ENCODE data around the gene LAMA4.

The LAMA4 gene

GRCh38 chr6:112198582-112198981, 55.8 kb downstream of the LAMA4 start:
- TF ChIP-seq NFIC (IDR thresholded peaks at IDR 0.05) (no peak), EGR1 (IDR thresholded peaks at IDR 0.05) (no peak), ZBTB7A (IDR thresholded peaks at IDR 0.05; ENCODE audit: low read depth) (no peak), TEAD4 (IDR thresholded peaks at IDR 0.05) (no peak), MAX (IDR thresholded peaks at IDR 0.05) (no peak), RAD21 (IDR thresholded peaks at IDR 0.05; ENCODE audit: low read depth) (no peak), EP300 (IDR thresholded peaks at IDR 0.05; ENCODE audit: borderline replicate concordance) (no peak), TCF12 (IDR thresholded peaks at IDR 0.05; ENCODE audit: low read depth) (no peak), USF1 (IDR thresholded peaks at IDR 0.05) (no peak), FOXM1 (IDR thresholded peaks at IDR 0.05; ENCODE audit: borderline replicate concordance, low read depth) (no peak), TAF1 (IDR thresholded peaks at IDR 0.05; ENCODE audit: low read depth) (no peak), CEBPB (IDR thresholded peaks at IDR 0.05) (no peak), YY1 (IDR thresholded peaks at IDR 0.05; ENCODE audit: low read depth) (no peak), REST (IDR thresholded peaks at IDR 0.05; ENCODE audit: low read depth) (no peak), CREB1 (IDR thresholded peaks at IDR 0.05; ENCODE audit: low read depth) (no peak)

- TF ChIP-seq YY1 (IDR thresholded peaks at IDR 0.05; ENCODE audit: low read depth) (no peak), MAX (IDR thresholded peaks at IDR 0.05) (no peak), REST (IDR thresholded peaks at IDR 0.05; ENCODE audit: low read depth) (no peak), RAD21 (IDR thresholded peaks at IDR 0.05; ENCODE audit: low read depth) (no peak), ZBTB7A (IDR thresholded peaks at IDR 0.05; ENCODE audit: low read depth) (no peak), EGR1 (IDR thresholded peaks at IDR 0.05) (no peak), TEAD4 (IDR thresholded peaks at IDR 0.05) (no peak), CEBPB (IDR thresholded peaks at IDR 0.05) (no peak), USF1 (IDR thresholded peaks at IDR 0.05) (no peak), TCF12 (IDR thresholded peaks at IDR 0.05; ENCODE audit: low read depth) (no peak), FOXM1 (IDR thresholded peaks at IDR 0.05; ENCODE audit: borderline replicate concordance, low read depth) (no peak), NFIC (IDR thresholded peaks at IDR 0.05) (no peak), CREB1 (IDR thresholded peaks at IDR 0.05; ENCODE audit: low read depth) (no peak), EP300 (IDR thresholded peaks at IDR 0.05; ENCODE audit: borderline replicate concordance) (no peak), TAF1 (IDR thresholded peaks at IDR 0.05; ENCODE audit: low read depth) (no peak)
Observed at GRCh38 chr6:112197636-112198035, 56.7 kb downstream of the LAMA4 start.

GRCh38 chr6:112196306-112196705, 58.1 kb downstream of the LAMA4 start:
- no peak for TF ChIP-seq TEAD4 (IDR thresholded peaks at IDR 0.05)
- no peak for TF ChIP-seq CREB1 (IDR thresholded peaks at IDR 0.05; ENCODE audit: low read depth)
- TF ChIP-seq RAD21 (IDR thresholded peaks at IDR 0.05; ENCODE audit: low read depth), result no peak
- TF ChIP-seq REST (IDR thresholded peaks at IDR 0.05; ENCODE audit: low read depth), result no peak
- no peak for TF ChIP-seq NFIC (IDR thresholded peaks at IDR 0.05)
- no peak for TF ChIP-seq ZBTB7A (IDR thresholded peaks at IDR 0.05; ENCODE audit: low read depth)
- TF ChIP-seq TCF12 (IDR thresholded peaks at IDR 0.05; ENCODE audit: low read depth), result no peak
- no peak for TF ChIP-seq USF1 (IDR thresholded peaks at IDR 0.05)
- TF ChIP-seq TAF1 (IDR thresholded peaks at IDR 0.05; ENCODE audit: low read depth), result no peak
- TF ChIP-seq EGR1 (IDR thresholded peaks at IDR 0.05), result no peak
- no peak for TF ChIP-seq YY1 (IDR thresholded peaks at IDR 0.05; ENCODE audit: low read depth)
- no peak for TF ChIP-seq EP300 (IDR thresholded peaks at IDR 0.05; ENCODE audit: borderline replicate concordance)
- no peak for TF ChIP-seq CEBPB (IDR thresholded peaks at IDR 0.05)
- TF ChIP-seq MAX (IDR thresholded peaks at IDR 0.05), result no peak
